Osteoblast (primary cell): ENCODE results near the gene PARD6B. TPM values are rescaled to one million over a fixed set of nuclear protein-coding genes. Genes with fewer than 3 reads are reported as not detected.
"Not testable (repeated sequence)": the region's sequence is repeated elsewhere in the genome, so short reads cannot be mapped to it uniquely, and the experiment has no call there.

ENCODE experiments used
- DNase-seq: peaks from one replicate; pipeline ENCODE4 v3.0.0; 2011; ENCODE audit warnings: low spot score, mixed read lengths; ENCODE audit not compliant: insufficient read length; ENCODE audit errors: missing footprints
- H2AFZ ChIP-seq: 2 replicates; pipeline ENCODE4 v1.6.0; 2011; ENCODE audit warnings: mild to moderate bottlenecking, low read length
- H3K27ac ChIP-seq: 2 replicates; pipeline ENCODE4 v1.5.1; 2011; ENCODE audit warnings: mild to moderate bottlenecking, low read depth, low read length, moderate library complexity
- H3K27me3 ChIP-seq: 2 replicates; pipeline ENCODE4 v1.6.0; 2012; ENCODE audit warnings: mild to moderate bottlenecking, control low read depth, inconsistent platforms, low read length, moderate library complexity; ENCODE audit not compliant: insufficient read depth
- H3K36me3 ChIP-seq: 2 replicates; pipeline ENCODE4 v1.5.1; 2011; ENCODE audit warnings: mild to moderate bottlenecking, low read length, control low read depth, moderate library complexity; ENCODE audit not compliant: insufficient read depth
- H3K4me1 ChIP-seq: 2 replicates; pipeline ENCODE4 v1.5.1; 2011; ENCODE audit warnings: mild to moderate bottlenecking, low read length, control low read depth, moderate library complexity; ENCODE audit not compliant: insufficient read depth
- H3K4me2 ChIP-seq: 2 replicates; pipeline ENCODE4 v1.6.0; 2011; ENCODE audit warnings: mild to moderate bottlenecking, low read length; ENCODE audit not compliant: insufficient read depth
- H3K4me3 ChIP-seq: fragments of 200-600 bp; sonication (generic); 3 replicates; pipeline ENCODE4 v1.5.1; 2012; ENCODE audit warnings: mild to moderate bottlenecking, low read length, inconsistent platforms; ENCODE audit not compliant: insufficient read depth
- H3K79me2 ChIP-seq: 2 replicates; pipeline ENCODE4 v1.6.0; 2012; ENCODE audit warnings: mild to moderate bottlenecking, low read length, control low read depth, inconsistent platforms; ENCODE audit not compliant: insufficient read depth
- H3K9me3 ChIP-seq: 2 replicates; pipeline ENCODE4 v1.5.1; 2011; ENCODE audit warnings: low read depth, low read length, control low read depth
- H4K20me1 ChIP-seq: 2 replicates; pipeline ENCODE4 v1.6.0; 2012; ENCODE audit warnings: mild to moderate bottlenecking, low read length, control low read depth; ENCODE audit not compliant: insufficient read depth
- CTCF ChIP-seq: IDR thresholded peaks from 2 replicates; pipeline ENCODE4 v1.5.1; 2011; ENCODE audit warnings: mild to moderate bottlenecking, low read depth, low read length, moderate library complexity; ENCODE audit errors: extremely low read depth
- total RNA-seq: library from RNA; depleted of rRNA; stranded (reverse); fragments of >200 nt; gene quantifications from 2 replicates; pipeline ENCODE4 v1.2.3, GENCODE V29; 2012

Gene PARD6B
- total RNA-seq, 1 donor: 0.72 TPM

- DNase-seq: no peak
Observed at GRCh38 chr20:50699688-50700087, 31.7 kb upstream of the PARD6B start.

GRCh38 chr20:50701041-50701963, 30.1 kb upstream of the PARD6B start:
- H3K4me2 ChIP-seq: no peak overlapping the region
- H3K79me2 ChIP-seq: no peaks in the 10 kb centered on the region
- H2AFZ ChIP-seq: no peak overlapping the region
- peaks cover 6% of the 10 kb centered on the region for H3K4me1 ChIP-seq
- no peak overlapping the region for H3K27ac ChIP-seq
- H3K27me3 ChIP-seq: no peaks in the 10 kb centered on the region
- H3K9me3 ChIP-seq: no peaks in the 10 kb centered on the region
- no peak for DNase-seq
- no peak for TF ChIP-seq CTCF
- H3K36me3 ChIP-seq: no peaks in the 10 kb centered on the region
- no peak overlapping the region for H3K4me3 ChIP-seq
- no peaks in the 10 kb centered on the region for H4K20me1 ChIP-seq

More at GRCh38 chr20:50699688-50700087, 31.7 kb upstream of the PARD6B start:
- H3K36me3 ChIP-seq: no peaks in the 10 kb centered on the region
- no peak overlapping the region for H2AFZ ChIP-seq
- TF ChIP-seq CTCF: no peak
- H3K4me3 ChIP-seq: no peak overlapping the region
- peaks cover 14% of the 10 kb centered on the region for H3K4me1 ChIP-seq
- no peaks in the 10 kb centered on the region for H3K27me3 ChIP-seq
- H3K27ac ChIP-seq: no peak overlapping the region
- H3K79me2 ChIP-seq: no peaks in the 10 kb centered on the region
- H3K4me2 ChIP-seq: no peak overlapping the region
- no peaks in the 10 kb centered on the region for H3K9me3 ChIP-seq
- H4K20me1 ChIP-seq: no peaks in the 10 kb centered on the region

GRCh38 chr20:50703651-50704438, 27.5 kb upstream of the PARD6B start:
- not testable (repeated sequence) for H3K36me3 ChIP-seq, H4K20me1 ChIP-seq, DNase-seq, H3K4me3 ChIP-seq, H3K27ac ChIP-seq, H3K4me1 ChIP-seq, H3K79me2 ChIP-seq, H2AFZ ChIP-seq, H3K9me3 ChIP-seq, H3K4me2 ChIP-seq, H3K27me3 ChIP-seq

GRCh38 chr20:50704514-50704913, 26.9 kb upstream of the PARD6B start:
- H4K20me1 ChIP-seq: no peaks in the 10 kb centered on the region
- H3K4me3 ChIP-seq: no peak overlapping the region
- no peaks in the 10 kb centered on the region for H3K9me3 ChIP-seq
- no peaks in the 10 kb centered on the region for H3K27me3 ChIP-seq
- H3K4me1 ChIP-seq: peaks cover 6% of the 10 kb centered on the region
- TF ChIP-seq CTCF: no peak
- H3K4me2 ChIP-seq: no peak overlapping the region
- H3K27ac ChIP-seq: no peak overlapping the region
- no peaks in the 10 kb centered on the region for H3K79me2 ChIP-seq
- H2AFZ ChIP-seq: no peak overlapping the region
- H3K36me3 ChIP-seq: no peaks in the 10 kb centered on the region
- DNase-seq: no peak
